ENCODE measurements around the gene CD300LB.

DNA sequence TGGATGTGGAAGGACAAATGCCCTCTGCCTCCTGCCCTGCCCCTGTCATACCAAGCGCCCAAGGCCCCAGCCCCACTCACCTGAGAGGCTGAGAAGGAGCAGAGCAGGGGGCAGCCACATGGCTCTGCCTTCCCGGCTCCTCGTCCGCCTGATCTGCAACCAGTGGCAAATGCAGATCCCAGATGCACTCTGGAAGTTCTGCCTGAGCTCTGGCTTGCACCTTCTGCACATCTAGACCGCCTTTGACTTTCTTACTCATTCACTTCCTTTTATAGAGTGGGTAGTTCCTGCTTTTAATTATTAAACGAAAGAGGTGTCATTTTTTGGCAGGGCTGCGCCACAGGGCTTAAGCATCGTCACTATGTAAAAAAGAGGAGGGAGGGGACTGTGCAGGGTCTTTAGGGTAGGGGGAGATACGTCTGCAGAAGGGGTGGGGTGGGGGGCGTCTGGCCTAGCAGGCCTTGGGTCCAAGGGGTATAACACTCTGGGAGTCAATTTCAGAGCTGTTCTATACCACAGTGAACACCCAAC is at the start of gene CD300LB:
- TF ChIP-seq E2F4 (IDR thresholded peaks at IDR 0.05; ENCODE audit: low read depth, low read length) (no peak), CTCF (IDR thresholded peaks at IDR 0.05 in 2 of 3, conservative IDR thresholded peaks at IDR 0.05 in 1 of 3; ENCODE audit: control insufficient read depth in 2 of 3, extremely low read depth in 1 of 3, insufficient read depth in 1 of 3, low read depth in 3 of 3, low read length in 3 of 3) (no peak), NRF1 (conservative IDR thresholded peaks at IDR 0.05; ENCODE audit: low read depth, low read length) (no peak), CHD1 (IDR thresholded peaks at IDR 0.05; ENCODE audit: low read depth, low read length) (no peak), FOXM1 (IDR thresholded peaks at IDR 0.05; ENCODE audit: low read depth, low read length) (no peak), RAD21 (IDR thresholded peaks at IDR 0.05; ENCODE audit: insufficient read depth, low read depth, low read length) (no peak), JUNB (IDR thresholded peaks at IDR 0.05) (no peak), ATF2 (IDR thresholded peaks at IDR 0.05; ENCODE audit: low read length) (no peak), POLR2A (IDR thresholded peaks at IDR 0.05; ENCODE audit: low read depth, low read length) (no peak), POLR2AphosphoS5 (IDR thresholded peaks at IDR 0.05; ENCODE audit: low read length) (no peak)

All from GM12878 (cell line).